Hepatocyte (in vitro differentiated cells): Measurements from ENCODE around the gene CABP5. TPM values are rescaled to one million over a fixed set of nuclear protein-coding genes. Genes with fewer than 3 reads are reported as not detected.

Source experiments
- DNase-seq: peaks from one replicate; pipeline ENCODE4 v3.0.0-alpha.2; 2016; ENCODE audit warnings: low spot score
- H2AFZ ChIP-seq: fragments of 200-600 bp; sonication (generic); 2 replicates; pipeline ENCODE4 v1.6.0; 2016; ENCODE audit warnings: antibody characterized with exemption, mild to moderate bottlenecking
- H3K27ac ChIP-seq: fragments of 200-600 bp; sonication (generic); 2 replicates; pipeline ENCODE4 v1.5.1; 2016; ENCODE audit warnings: mild to moderate bottlenecking
- H3K27me3 ChIP-seq: fragments of 200-600 bp; sonication (generic); 2 replicates; pipeline ENCODE4 v1.6.1; 2016
- H3K36me3 ChIP-seq: fragments of 200-600 bp; sonication (generic); replicated peaks from 2 replicates; pipeline ENCODE4 v1.5.1; 2016; ENCODE audit warnings: low read depth; ENCODE audit not compliant: insufficient read depth
- H3K4me1 ChIP-seq: fragments of 200-600 bp; sonication (generic); 2 replicates; pipeline ENCODE4 v1.5.1; 2016; ENCODE audit warnings: mild to moderate bottlenecking, moderate library complexity; ENCODE audit not compliant: insufficient read depth
- H3K4me2 ChIP-seq: fragments of 200-600 bp; sonication (generic); 2 replicates; pipeline ENCODE4 v1.6.0; 2016
- H3K4me3 ChIP-seq: fragments of 200-600 bp; sonication (generic); 2 replicates; pipeline ENCODE4 v1.5.1; 2016; ENCODE audit warnings: mild to moderate bottlenecking
- H3K79me2 ChIP-seq: fragments of 200-600 bp; sonication (generic); 2 replicates; pipeline ENCODE4 v1.6.0; 2017; ENCODE audit warnings: mild to moderate bottlenecking
- H3K9me2 ChIP-seq: fragments of 200-600 bp; sonication (generic); replicated peaks from 2 replicates; pipeline ENCODE4 v1.6.0; 2017; ENCODE audit warnings: mild to moderate bottlenecking; ENCODE audit not compliant: insufficient read depth
- H3K9me3 ChIP-seq: fragments of 200-600 bp; sonication (generic); 2 replicates; pipeline ENCODE4 v1.5.1; 2016; ENCODE audit warnings: low read depth, mild to moderate bottlenecking
- H4K20me1 ChIP-seq: fragments of 200-600 bp; sonication (generic); 2 replicates; pipeline ENCODE4 v1.6.0; 2016; ENCODE audit warnings: mild to moderate bottlenecking; ENCODE audit not compliant: insufficient read depth, poor library complexity, severe bottlenecking
- EZH2 ChIP-seq: fragments of 200-600 bp; sonication (generic); IDR thresholded peaks from 2 replicates; pipeline ENCODE4 v1.6.1; 2016; ENCODE audit warnings: antibody characterized with exemption, mild to moderate bottlenecking, borderline replicate concordance
- EZH2phosphoT487 ChIP-seq: fragments of 200-600 bp; sonication (generic); IDR thresholded peaks from one replicate; pipeline ENCODE4 v1.6.1; 2018; ENCODE audit warnings: antibody characterized with exemption, mild to moderate bottlenecking, low read depth, moderate library complexity; ENCODE audit not compliant: unreplicated experiment, severe bottlenecking
- WGBS: methylation state at CpG from one replicate; pipeline ENCODE4 v1.1.6; 2016; ENCODE audit warnings: low lambda C conversion rate; ENCODE audit errors: missing lambda C conversion rate; 5-methylcytosine and 5-hydroxymethylcytosine counted together
- polyA plus RNA-seq: library from polyadenylated mRNA; unstranded; fragments of >200 nt; fragmentation: Nextera tagmentation; extraction: Ambion mirVana; gene quantifications from 2 replicates; pipeline ENCODE4 v1.2.1, GENCODE V29; 2016
- total RNA-seq: library from RNA; depleted of rRNA; stranded (reverse); fragments of >200 nt; gene quantifications from 2 replicates; pipeline ENCODE4 v1.2.3, GENCODE V29; 2014
- TF ChIP-seq, protein P1 (sequence below): fragments of 200-600 bp; sonication (generic); IDR thresholded peaks from 2 replicates; pipeline ENCODE4 v1.5.1; 2016; ENCODE audit warnings: antibody characterized with exemption, mild to moderate bottlenecking; ENCODE audit not compliant: poor library complexity

Gene CABP5
- total and polyA plus RNA-seq, 2 experiments from 2014 or later = not detected

DNA sequence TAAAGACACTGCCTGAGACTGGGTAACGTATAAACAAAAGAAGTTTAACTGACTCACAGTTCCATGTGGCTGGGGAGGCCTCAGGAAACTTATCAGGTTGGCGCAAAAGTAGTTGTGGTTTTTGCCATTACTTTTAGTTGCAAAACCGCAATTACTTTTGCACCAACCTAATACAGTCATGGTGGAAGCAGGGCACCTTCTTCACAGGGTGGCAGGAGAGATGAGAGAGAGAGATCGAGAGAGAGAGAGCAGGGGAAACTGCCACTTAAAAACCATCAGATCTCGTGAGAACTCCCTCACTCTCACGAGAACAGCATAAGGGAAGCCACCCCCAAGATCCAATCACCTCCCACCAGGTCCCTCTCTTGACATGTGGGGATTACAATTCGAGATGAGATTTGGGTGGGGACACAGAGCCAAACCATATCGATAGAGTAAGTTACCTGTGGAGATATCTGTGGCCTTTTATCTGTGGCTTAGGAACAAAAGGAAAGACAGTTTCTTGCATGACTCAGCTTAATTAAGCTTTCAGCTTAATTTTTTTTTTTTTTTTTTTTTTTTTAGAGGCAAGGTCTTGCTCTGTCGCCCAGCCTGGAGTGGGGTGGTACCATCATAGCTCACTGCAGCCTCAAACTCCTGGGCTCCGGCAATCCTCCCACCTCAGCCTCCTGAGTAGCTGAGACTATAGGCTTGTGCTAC, 7.6 kb upstream of the CABP5 start:
- no peaks in the 10 kb centered on the region for H3K36me3 ChIP-seq
- DNase-seq = no peak
- no peaks in the 10 kb centered on the region for H3K9me3 ChIP-seq
- no peak overlapping the region for H3K4me2 ChIP-seq
- no peak overlapping the region for H3K4me3 ChIP-seq
- no peak overlapping the region for H3K27ac ChIP-seq
- H3K9me2 ChIP-seq = no peaks in the 10 kb centered on the region
- 78% methylated on average over 10 of the region's 10 CpGs for WGBS
- TF ChIP-seq EZH2 (no peak), EZH2phosphoT487 (no peak)
- TF ChIP-seq, protein P1, sequence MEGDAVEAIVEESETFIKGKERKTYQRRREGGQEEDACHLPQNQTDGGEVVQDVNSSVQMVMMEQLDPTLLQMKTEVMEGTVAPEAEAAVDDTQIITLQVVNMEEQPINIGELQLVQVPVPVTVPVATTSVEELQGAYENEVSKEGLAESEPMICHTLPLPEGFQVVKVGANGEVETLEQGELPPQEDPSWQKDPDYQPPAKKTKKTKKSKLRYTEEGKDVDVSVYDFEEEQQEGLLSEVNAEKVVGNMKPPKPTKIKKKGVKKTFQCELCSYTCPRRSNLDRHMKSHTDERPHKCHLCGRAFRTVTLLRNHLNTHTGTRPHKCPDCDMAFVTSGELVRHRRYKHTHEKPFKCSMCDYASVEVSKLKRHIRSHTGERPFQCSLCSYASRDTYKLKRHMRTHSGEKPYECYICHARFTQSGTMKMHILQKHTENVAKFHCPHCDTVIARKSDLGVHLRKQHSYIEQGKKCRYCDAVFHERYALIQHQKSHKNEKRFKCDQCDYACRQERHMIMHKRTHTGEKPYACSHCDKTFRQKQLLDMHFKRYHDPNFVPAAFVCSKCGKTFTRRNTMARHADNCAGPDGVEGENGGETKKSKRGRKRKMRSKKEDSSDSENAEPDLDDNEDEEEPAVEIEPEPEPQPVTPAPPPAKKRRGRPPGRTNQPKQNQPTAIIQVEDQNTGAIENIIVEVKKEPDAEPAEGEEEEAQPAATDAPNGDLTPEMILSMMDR = no peak
- H3K4me1 ChIP-seq = no peaks in the 10 kb centered on the region
- H2AFZ ChIP-seq = no peak overlapping the region
- H4K20me1 ChIP-seq = no peaks in the 10 kb centered on the region
- H3K79me2 ChIP-seq = no peaks in the 10 kb centered on the region
- H3K27me3 ChIP-seq = no peaks in the 10 kb centered on the region

DNA sequence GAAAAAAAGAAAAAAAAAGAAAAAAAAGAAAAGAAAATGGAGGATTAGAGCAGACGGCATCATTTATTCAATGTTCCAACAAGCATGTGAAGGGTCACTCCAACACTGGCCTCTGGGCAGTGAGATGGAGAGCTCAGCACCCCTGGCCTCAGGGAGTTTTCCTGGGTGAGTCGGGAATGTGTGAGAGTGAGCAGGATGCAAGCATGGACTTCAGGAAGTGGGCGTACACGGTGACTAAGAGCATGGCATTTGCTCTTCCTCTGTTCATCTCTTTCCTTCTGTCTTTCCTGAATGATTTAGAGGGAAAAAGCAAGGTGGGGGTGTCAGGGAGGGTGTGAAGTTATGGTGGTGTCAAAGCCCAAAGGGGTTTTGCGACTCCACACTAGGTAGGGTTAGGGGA, 682 bp upstream of the CABP5 start:
- Histone ChIP-seq H3K9me3 (no peaks in the 10 kb centered on the region), H3K36me3 (no peaks in the 10 kb centered on the region), H3K4me2 (no peak overlapping the region), H3K4me3 (no peak overlapping the region), H4K20me1 (no peaks in the 10 kb centered on the region), H3K9me2 (no peaks in the 10 kb centered on the region), H3K27me3 (no peaks in the 10 kb centered on the region), H3K79me2 (no peaks in the 10 kb centered on the region), H2AFZ (no peak overlapping the region), H3K4me1 (no peaks in the 10 kb centered on the region), H3K27ac (no peak overlapping the region)
- 94% methylated on average over 5 of the region's 5 CpGs for WGBS
- no peak for DNase-seq
- TF ChIP-seq EZH2 = no peak
- TF ChIP-seq, protein P1 = no peak
- no peak for TF ChIP-seq EZH2phosphoT487

DNA sequence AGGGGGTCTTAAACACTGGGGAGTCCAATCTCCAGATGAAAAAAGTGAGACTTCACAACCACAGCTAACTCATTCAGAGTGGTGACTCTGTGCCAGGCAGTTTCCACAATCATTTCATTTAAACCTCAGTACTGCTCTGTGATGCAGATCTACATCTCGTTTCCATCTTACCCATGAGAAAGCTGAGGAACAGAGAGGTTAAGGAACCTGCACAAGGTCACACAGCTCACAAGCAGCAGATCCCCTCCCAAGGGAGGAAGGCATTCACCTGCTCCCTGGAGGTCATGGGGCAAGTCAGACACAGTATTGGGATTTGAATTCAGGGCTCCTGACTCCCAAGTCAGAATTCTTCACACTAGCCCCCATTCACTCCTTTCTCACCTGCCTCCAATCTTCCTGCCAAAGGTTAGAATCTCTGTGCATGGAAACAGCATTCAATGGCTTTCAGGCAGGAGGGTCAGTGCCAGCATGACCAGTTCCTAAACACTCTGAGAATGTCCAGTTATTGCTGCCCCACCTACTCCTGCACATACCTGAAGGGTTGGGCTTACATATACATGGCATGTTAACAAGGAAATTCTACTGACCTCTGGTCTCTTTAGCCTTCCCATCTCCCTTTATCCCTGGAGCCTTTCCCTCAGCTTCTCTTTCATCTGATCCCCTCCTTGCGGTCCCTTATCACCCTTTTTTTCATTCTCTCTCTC, 1.9 kb downstream of the CABP5 start:
- DNase-seq = no peak
- Histone ChIP-seq H3K9me3 (no peaks in the 10 kb centered on the region), H3K27ac (no peak overlapping the region), H3K36me3 (no peaks in the 10 kb centered on the region), H3K4me1 (no peaks in the 10 kb centered on the region), H3K4me2 (no peak overlapping the region), H4K20me1 (no peaks in the 10 kb centered on the region), H3K79me2 (no peaks in the 10 kb centered on the region), H3K27me3 (no peaks in the 10 kb centered on the region), H2AFZ (no peak overlapping the region), H3K9me2 (no peaks in the 10 kb centered on the region), H3K4me3 (no peak overlapping the region)
- 63% methylated on average over 2 of the region's 2 CpGs for WGBS
- TF ChIP-seq EZH2 (no peak), EZH2phosphoT487 (no peak)
- TF ChIP-seq, protein P1 = no peak
